Erythroblast (primary cell): ENCODE results near the gene POP7.
"Not testable (repeated sequence)": the region's sequence is repeated elsewhere in the genome, so short reads cannot be mapped to it uniquely, and the experiment has no call there.

Source experiments
- DNase-seq, 2 experiments: peaks; one replicate each; lab custom pipeline; 2025; lab: John Stamatoyannopoulos, UW
- GATA1 ChIP-seq: IDR thresholded peaks from 2 replicates; pipeline ENCODE4 v1.6.1; 2011; ENCODE audit warnings: low read depth, mild to moderate bottlenecking, control low read depth, low read length, moderate library complexity
- POLR2A ChIP-seq: IDR thresholded peaks from 2 replicates; pipeline ENCODE4 v1.6.1; 2011; ENCODE audit warnings: mild to moderate bottlenecking, low read length

Gene POP7

GRCh38 chr7:100719523-100720278, 13.8 kb downstream of the POP7 start:
- no peak for DNase-seq
- TF ChIP-seq POLR2A = no peak
- TF ChIP-seq GATA1 = no peak

- no peak for DNase-seq
- TF ChIP-seq POLR2A (no peak), GATA1 (no peak)
Observed at GRCh38 chr7:100720279-100720670, 14.4 kb downstream of the POP7 start, which contains the start of gene EPO. EPO (plus strand) TSS chr7:100720468; CDS start chr7:100720981, 513 bp downstream.

GRCh38 chr7:100720671-100721504, 15.0 kb downstream of the POP7 start:
- DNase-seq = no peak
- TF ChIP-seq GATA1 (no peak), POLR2A (no peak)

GRCh38 chr7:100721505-100721812, 15.5 kb downstream of the POP7 start:
- TF ChIP-seq GATA1 (no peak), POLR2A (no peak)
- no peak for DNase-seq

- TF ChIP-seq POLR2A (no peak), GATA1 (no peak)
- no peak for DNase-seq
Observed at GRCh38 chr7:100722480-100723212, 16.7 kb downstream of the POP7 start.

GRCh38 chr7:100723732-100724275, 17.9 kb downstream of the POP7 start:
- TF ChIP-seq GATA1 = no peak
- no peak for DNase-seq

- not testable (repeated sequence) for DNase-seq
Observed at GRCh38 chr7:100724364-100724763, 18.4 kb downstream of the POP7 start.

GRCh38 chr7:100726996-100727761, 21.3 kb downstream of the POP7 start:
- TF ChIP-seq POLR2A = no peak
- no peak for TF ChIP-seq GATA1
- DNase-seq = no peak

GRCh38 chr7:100728196-100728595, 22.3 kb downstream of the POP7 start:
- no peak for DNase-seq
- TF ChIP-seq POLR2A (no peak), GATA1 (no peak)

- TF ChIP-seq POLR2A (no peak), GATA1 (no peak)
- no peak for DNase-seq
Observed at GRCh38 chr7:100730136-100730800, 24.3 kb downstream of the POP7 start.

GRCh38 chr7:100731937-100732636, 26.2 kb downstream of the POP7 start:
- TF ChIP-seq POLR2A = no peak
- no peak for DNase-seq

- DNase-seq = no peak
Observed at GRCh38 chr7:100735730-100736129, 29.8 kb downstream of the POP7 start.

More at GRCh38 chr7:100735730-100736129, 29.8 kb downstream of the POP7 start:
- TF ChIP-seq GATA1 (no peak), POLR2A (no peak)
